HK-2 (cell line): ENCODE results near the gene ZBTB20.

Source experiments
- DNase-seq: peaks from one replicate; pipeline ENCODE4 v3.0.0-alpha.2; 2018; ENCODE audit not compliant: unreplicated experiment

Gene ZBTB20

GRCh38 chr3:114444216-114444615 is 702.9 kb downstream of the ZBTB20 start:
- DNase-seq = no peak

DNA sequence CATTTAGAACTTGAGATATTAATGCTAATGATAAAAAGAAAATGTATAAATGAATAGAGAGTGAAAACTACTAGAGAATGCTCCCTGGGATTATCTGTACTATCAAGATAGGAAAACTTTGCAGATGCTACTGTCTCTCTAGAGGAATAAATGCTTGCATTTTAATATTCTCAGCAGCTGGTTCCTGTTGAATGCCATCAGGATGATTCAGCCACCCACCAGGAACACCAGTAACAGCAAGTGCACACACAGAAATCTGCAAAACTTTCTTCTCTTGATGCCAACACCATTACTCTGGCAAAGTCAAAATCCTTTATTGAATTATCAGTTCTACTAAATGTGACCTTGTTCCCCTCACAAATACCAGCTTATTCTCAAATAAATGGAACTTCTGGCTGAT is 704.8 kb downstream of the ZBTB20 start:
- DNase-seq = no peak

DNA sequence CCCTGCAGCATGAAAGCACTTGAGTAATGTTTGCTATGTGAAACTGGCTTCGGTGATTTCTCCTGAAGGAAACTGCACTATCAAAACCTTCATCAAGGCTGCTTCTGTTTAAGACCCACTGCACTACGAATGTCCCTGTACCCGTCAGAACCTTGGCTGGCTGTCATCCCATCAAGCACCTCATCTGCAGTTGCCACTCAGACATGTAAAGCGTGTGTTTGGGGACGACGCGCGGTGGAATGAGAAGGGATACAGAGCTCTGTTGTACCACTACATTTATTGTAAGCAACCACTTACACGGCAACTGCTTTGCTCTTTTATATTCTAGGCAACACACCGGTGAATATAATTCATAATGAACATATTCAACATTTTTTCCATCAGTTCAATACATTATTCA is 705.7 kb downstream of the ZBTB20 start:
- no peak for DNase-seq

- no peak for DNase-seq
Measured at GRCh38 chr3:114440700-114441099, 706.4 kb downstream of the ZBTB20 start.

DNA sequence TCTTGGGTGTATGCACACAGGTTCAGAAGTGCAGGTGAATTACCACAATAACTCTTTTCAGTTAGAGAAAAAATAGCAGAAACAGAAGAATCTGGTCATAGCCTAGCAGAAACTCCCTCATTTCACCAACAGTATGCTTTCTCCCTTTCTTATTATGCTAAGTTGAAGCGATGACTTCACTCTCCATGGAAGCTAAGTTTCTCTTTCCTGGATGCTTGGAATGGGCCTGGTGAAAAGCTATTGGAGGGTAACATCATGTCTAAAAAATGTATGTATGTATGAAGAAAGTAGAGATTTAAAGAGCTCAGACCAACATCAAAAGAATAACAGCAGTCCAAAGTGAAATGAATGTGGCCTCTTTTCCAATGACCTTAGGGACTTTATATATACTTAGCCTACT is 707.8 kb downstream of the ZBTB20 start:
- DNase-seq = no peak

- DNase-seq = no peak
Measured at GRCh38 chr3:114437897-114438296, 709.2 kb downstream of the ZBTB20 start.

DNA sequence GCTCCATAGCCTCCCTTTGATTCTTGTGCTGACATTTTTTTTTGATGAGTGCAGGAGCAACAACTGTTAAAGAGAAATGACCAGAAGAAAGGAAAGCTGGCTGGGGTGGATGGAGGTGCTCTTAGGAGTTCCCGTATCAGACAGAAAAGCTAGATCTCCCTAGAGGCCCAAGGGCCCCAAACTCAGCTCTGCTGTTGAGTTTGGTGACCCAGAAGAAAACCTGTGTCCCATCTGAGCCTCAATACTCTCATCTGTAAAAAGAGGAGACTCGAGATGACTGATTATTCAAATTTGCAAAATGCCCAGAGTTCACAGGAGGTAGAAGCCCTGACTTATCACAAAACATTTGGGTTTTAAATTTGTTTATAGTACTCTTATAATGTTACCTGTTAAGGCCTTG is 710.9 kb downstream of the ZBTB20 start:
- no peak for DNase-seq

DNA sequence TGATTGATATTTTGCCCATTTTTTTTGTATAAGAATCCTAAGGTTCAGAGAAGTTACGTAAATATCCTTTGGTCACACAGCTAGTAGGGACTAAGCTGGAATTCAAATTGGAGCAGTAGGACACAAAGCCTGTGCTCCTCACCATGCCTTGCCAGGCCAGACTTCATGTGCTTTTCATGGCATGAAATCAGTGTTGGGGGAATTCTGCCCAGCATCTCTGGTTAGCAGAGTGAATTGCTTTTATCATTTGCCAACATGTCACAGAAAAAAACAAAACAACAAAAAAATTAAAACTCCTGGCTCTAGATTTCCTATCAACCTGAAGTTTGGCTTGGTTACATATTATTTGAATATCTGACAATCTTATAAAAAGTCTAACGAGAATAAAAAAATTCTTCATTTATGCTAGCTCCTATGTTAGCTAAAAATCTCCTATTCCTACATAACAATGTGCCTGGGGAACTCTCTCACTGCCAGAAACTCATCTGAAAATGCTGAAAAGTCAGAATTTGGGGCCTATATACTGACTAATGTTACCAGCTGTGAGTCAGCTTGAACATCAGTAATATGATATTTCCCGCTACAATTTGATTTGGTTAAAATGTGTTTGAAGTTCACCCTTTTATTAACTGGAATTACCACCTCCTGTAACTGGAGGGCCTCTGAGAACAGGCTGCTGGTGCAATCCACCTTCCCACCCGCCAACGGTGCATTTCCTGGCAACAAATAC is 711.5 kb downstream of the ZBTB20 start:
- DNase-seq = no peak

DNA sequence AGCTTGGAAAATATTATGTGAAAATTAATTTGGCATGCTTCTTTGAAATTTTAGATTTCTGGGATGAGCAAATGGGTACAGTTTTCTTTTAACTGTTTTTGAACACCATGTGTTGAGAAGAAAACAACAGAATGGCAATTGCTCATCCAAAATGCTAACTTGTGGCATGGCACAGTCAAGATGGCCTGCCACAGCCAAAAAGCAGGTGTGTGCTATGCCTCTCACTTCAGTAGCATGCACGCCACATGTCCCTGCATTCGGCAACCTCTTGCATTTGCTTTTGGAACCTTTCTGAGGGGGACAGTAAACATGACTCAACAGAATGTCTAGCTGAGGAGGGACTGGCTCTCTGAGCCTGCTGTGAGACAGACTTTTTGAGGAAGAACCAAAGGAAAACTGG is 714.8 kb downstream of the ZBTB20 start:
- DNase-seq = no peak

DNA sequence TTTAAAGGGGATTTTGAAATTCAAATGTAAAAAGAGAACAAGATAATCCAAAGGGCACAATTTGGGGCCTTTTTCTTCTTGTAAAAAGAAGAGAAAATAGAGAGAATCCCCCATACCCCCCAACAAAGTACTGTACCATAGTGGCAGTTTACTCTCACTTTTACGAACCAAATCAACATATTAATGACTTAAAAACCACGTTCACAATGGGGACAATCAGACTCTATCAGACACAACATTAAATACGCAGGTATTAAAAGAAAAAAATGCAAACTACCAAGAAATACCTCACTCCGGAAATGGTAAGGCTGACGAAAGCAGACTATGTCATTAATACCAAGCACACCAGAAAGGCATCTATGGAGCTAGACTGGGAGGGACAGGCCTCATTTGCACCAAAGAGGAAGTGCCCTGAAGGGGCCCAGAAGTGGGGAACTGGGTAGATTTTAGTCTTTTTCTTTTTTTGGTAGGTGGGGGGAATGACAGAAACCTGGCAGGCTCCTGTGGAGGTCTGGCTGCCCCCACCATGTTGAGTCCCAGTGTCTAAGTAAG is 719.0 kb downstream of the ZBTB20 start:
- no peak for DNase-seq

DNA sequence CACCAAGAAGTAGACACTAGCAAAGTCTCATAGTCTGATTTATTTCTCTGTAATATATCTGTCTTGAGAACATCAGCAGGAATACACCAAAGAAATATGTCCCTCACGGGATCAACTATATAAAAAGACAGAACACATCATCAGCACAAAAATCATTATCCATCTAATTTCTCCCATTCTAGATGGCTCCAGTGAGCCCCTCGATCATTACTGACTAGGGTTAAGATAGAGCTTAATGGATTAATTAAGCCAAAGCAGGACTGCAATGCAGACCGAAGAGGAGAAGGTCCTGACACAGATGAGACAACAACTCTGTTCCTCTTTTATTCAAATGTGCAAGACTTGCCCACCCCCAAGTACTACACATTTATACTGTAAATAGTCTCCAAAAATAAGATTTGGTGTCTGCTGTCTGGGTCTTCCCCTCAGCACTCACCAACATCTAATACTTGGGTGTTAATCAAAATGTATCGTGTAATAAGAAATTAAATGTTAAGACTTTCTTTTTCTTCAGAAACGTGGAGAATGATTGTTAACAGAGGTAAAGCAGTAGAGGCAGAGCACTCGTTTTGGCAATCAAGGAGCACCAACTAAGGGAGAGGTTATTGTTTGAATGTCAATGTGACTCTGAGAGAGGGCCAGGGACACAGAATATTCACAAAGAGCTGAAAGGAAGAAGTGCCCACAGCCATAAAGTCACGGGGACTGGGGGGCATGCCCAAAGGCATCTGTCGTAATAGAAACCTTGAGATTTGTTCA is 719.6 kb downstream of the ZBTB20 start:
- no peak for DNase-seq

- DNase-seq = no peak
Measured at GRCh38 chr3:114424337-114424736, 722.8 kb downstream of the ZBTB20 start.

GRCh38 chr3:114421204-114421603 is 725.9 kb downstream of the ZBTB20 start:
- no peak for DNase-seq

DNA sequence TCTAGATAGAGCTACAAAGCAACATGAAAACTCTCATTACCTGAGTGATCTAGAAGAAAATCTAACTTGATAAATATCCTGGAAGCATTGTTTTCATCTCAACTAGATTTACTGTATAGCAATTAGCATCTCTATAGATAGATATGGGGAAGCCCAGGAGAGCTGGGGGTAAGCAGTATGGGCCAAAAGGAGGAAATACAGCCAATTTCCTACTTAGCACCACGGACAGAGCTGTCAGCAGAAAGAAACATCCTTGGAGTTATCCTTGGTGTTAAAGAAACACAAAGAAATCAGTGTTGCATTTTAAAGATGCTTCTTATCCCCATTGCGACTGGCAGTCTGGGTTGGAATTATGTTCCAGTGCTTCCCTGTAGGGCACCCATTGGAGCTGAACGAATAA is 727.0 kb downstream of the ZBTB20 start:
- DNase-seq = no peak

- no peak for DNase-seq
Measured at GRCh38 chr3:114418724-114419543, 728.2 kb downstream of the ZBTB20 start.

DNA sequence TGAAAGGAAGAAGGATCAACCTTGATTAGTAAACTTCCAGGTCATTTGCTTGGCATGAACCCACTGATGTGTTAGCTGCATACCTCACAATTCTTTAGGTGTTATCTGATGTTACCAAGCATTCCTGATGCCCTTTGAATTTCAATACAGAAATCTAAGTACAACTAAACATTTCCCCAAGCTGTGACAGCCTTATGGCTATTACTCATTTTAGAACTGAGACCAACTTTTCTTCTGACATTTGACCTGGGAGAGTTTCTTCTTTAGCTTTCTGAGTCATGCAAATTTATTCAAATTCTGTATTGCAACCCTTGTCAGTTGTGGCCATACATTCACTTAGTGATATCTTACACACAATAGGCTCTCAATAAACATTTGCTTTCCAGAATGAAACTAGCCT is 729.0 kb downstream of the ZBTB20 start:
- DNase-seq = no peak

DNA sequence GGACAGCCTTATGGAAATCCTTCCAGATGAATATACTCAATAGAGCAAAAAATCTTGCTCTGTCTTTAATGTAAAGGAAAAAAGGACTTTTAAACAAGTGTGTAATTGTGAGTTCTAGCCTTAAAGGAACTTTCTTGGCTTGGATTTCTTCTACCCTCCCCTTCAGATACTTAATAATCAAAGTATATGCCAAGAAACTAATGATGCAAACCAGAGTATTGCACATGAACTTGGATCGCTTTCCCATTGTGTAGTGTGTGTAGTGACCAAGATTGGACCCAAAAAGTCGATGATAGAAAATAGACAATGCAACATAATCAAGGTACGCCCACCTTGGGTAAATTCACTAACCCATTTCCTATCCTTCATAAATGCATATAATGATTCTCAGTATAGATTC is 729.4 kb downstream of the ZBTB20 start:
- DNase-seq = no peak

GRCh38 chr3:114417265-114417664 is 729.8 kb downstream of the ZBTB20 start:
- DNase-seq = no peak

DNA sequence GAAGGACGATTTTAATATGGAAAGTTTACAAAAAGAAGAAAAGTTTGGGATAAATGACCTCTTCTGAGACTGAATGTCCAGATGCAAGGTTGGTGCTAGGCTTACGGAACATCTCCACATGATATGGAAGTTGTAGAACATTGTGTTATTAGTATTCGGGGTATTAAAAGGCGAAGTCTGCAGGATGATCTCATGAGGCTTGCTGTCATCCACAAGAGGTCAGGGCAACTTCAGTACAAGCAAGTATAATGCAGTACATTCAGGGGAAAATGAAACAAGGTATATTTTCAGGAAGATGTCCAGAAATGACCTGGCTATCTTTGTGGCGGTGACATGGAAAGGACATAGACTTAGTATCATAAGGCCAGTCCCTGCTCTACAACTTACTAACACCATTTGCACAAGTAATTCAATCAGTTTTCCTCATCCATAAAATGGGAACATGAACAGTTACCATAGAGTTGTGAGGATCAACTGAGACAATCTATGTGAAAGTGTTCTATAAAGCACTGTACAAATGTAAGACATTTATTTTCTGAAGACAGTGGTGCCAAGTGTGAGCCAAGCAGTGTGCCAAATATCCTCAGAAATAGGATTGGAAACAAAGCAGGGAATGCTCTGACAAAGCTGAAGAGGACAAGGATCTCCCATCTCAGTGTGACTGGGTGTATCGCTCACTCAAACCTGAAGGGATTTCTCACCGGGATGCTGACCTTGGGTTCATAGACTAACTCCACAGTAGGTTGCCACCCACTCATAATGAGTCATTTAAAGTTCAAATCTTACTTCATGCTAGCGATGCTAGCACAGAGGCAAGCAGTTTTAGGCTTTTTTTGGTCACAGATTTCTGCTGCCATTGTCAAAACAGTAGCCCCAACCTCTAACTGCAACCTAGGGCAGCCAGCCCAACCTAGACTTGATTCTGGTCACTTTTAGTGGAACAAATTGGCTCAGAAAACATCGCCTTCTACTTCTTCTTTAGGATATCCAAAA is 735.0 kb downstream of the ZBTB20 start:
- DNase-seq = peak; percentile 17

DNA sequence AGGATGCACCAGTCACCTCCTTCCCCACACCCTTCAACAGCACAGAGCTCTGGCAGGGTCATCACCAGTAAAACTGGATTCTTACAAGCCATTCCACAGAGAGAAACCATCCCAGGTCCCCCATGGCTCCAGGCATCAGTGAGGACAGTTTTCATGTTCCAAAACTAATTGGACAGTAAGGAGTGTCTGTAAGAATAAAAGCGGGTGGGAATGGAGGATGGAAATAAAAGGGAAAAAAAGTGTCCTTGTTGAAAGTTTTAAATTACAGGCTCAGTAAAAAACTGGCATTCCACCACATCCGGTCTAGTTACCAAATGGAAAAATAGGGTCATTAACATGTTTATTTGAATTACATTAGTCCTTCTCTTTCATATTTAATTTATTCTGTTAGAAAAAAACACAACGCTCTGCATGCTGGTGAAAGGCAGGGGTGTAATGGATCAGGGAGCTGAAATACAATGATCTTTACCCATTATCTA is 735.9 kb downstream of the ZBTB20 start:
- no peak for DNase-seq
